Activated CD8-positive, alpha-beta memory T cell treated with anti-CD3 and anti-CD28 coated beads for 48 hours (primary cell): ENCODE data around the gene KIAA0232.
"Not testable (repeated sequence)": the region's sequence is repeated elsewhere in the genome, so short reads cannot be mapped to it uniquely, and the experiment has no call there.

Source experiments
- DNase-seq, 3 experiments: peaks; one replicate each; pipeline ENCODE4 v3.0.0-alpha.2; 2020; ENCODE audit warnings: low read depth in 2 of 3, low spot score in 2 of 3

The KIAA0232 gene

DNA sequence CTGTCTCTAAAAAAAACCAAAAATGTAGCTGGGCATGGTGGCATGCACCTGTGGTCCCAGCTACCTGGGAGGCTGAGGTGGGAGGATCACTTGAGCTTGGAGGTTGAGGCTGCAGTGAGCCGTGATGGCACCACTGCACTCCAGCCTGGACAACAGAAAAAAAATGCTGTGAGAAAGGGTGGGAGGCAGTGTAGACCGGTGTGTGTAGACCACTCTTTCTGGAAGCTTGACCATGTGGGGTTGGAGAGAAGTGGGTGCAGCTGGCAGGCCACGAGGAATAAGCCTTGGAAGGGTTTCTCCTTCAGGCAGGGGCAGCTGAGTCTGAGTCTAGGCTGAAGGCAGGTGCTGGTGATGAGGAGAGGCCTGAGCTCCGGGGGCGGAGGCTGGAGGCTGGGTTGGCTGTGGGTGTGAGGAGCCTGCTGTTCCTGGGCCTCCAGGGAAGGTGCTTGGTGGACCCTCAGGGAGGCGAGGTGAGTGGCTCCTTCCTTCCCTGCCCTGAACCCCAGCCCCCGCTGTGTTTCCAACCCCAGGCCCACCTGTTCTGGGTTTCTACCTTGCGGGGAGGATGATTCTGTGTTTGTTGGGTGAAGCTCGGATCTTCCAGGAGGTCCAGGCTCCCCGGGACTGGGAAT, 117.8 kb downstream of the KIAA0232 start:
- DNase-seq: no peak

DNA sequence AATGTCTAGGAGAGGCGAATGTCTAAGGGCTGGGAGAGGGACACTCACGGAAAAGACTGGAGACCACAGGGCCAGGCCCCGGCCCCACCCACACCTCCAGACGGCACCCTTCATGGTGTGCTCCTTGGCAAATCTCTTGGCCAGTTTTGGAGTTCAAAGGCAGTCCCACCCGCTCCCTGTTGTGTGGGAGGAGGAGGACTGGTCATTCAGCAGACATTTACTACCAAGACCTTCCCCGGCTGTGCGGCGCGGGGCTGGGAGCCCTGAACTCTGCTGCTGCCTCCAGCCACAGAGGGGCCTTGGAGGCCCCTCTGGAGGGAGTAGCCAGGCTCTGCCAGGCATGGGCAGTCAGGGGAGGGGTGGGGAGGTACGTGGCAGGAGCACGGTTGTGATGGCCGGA, 118.4 kb downstream of the KIAA0232 start:
- DNase-seq: no peak

DNA sequence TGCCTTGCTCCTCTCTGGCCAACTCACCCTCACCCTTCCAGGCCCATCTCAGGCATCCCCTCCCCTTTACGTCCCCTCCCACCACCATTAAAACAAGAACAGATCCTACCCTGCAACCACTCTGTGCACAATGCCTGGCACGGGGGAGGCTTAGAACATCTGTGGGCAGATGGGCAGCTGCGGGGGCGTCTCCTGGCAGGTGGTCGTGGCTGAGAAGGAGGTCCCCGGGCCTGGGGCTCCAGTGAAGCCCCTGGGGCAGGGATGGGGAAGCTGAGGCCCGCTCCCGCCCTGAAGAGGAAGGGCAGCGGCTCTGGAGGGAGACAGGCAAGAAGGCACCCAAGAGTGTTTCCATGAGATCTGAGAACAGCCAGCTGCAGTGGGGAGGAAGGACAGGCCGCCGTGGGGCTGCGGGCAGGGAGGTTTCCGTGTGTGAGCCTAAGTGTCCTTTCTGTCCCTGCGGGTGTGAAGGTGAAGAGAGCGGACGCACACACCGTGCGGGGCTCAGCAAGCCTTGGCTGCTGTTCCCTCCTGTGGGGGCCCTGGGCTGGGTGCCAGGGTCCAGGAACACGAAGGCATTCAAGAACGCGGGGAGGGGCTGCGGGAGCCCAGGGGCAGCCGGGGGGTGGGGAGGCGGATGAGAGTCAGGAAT, 119.3 kb downstream of the KIAA0232 start:
- no peak for DNase-seq

DNA sequence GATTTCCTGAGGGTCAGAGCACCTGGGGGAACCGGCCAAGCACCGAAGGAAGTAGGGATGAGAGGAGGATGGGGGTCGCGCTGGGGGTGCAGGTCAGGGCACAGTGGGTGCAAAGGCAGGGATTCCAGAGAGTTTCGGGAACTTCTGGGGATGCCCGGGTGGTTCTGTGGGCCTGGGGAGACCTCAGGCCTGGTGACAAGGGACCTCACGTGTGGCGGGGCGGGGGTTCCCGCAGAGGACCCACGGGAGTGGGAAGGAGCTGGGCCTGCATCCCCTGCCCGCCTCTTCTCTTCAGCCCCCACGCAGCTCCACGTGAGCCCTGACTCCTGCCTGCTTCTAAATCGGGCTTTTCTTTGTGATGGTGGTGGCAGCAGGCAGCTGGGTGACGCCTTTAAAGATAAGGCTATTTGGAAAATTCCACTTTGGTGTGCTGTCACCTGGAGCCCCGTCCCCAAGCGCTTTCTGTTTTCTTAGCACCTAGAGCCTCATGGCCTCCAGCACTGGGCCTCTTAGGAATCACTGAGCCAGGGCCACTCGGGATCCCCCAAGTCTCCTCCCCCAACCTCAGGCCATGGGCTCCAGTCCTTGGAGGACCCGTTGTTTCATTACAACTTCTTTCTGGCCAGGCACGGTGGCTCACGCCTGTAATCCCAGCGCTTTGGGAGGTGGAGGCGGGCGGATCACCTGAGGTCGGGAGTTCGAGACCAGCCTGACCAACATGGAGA, 120.0 kb downstream of the KIAA0232 start:
- no peak for DNase-seq

DNA sequence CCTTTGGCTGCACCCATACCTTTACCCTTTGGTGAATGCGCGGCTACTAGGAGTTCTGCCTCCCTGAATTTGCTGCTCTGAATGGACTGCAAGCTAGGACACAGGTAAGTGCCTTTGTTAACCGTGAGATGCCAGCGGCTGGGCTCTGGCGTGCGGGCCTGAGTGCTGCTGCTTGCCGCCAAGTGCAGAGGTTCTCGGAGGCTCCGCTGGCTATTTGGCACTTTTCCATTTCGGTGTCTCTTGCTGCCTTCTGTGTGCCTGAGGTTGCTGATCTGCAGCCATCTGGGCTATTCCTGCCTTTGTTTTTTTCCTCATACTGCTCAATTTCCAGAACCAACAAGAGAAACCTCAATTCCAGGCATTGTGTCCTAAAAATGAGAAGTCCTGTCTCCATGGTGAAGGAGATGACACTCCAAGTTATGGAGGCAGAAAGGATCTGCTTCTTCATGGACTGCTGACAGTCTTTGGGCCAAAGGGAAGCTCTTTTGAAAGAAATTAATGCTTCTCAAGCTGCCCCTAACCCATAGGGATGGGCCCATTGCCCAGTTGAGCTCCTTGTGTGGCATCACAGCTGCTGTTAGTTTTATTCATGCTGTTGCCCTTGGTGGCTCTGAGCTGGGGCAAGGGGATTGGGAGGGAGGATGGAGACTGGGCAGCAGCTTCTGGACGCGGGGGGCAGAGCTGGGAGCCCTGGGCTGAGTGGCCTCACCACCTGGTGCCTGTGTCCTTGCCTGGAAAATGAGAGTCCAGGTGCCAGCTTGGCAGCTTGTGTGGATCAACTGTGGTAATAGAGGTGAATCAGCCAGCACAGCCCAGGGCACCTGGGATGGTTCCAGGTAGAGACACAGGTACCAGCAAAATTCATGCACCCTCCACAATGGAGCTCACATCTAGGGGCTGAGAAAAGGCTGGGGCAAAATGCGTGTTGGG, 123.3 kb downstream of the KIAA0232 start:
- no peak for DNase-seq

DNA sequence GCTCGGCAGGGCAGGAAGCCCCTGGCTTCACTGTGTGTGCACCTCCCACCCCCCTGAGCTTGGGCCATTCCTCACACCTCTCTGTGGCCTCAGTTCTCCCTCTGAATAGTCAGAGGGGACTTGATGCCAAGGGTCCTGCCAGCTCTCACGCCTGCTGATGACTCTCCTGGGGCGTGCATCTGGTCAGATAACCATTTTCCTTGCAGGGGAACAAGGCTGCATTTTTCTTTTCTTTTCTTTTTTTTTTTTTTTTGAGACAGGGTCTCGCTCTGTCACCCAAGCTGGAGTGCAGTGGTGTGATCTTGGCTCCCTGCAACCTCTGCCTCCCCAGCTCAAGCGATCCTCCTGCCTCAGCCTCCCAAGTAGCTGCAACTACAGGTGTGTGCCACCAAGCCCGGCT, 124.0 kb downstream of the KIAA0232 start:
- not testable (repeated sequence) for DNase-seq

DNA sequence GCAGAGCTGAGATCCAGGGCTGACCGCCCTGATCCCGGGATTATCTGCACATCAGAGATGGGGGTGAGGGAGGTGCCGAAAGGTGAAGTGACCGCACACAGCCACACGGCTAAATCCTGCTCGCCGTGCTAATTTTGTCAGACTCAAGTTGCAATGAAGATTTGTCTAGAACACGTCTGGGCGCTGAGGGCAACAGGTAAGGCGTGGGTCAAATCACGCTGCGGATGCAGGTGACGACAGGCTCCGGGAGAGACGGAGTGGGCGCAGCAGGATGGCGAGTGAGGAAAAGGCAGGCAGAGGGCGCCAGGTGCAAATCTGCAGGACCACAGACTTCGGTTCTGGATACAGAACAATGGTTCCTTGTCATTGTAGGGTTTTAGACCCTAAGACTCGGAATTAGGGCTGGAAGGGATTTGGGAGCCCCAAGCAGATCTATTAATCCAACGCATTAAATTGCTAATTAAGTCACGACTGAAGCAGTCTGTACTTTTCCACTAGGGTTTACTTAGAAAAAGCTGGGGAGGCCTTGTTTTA, 125.2 kb downstream of the KIAA0232 start:
- no peak for DNase-seq

DNA sequence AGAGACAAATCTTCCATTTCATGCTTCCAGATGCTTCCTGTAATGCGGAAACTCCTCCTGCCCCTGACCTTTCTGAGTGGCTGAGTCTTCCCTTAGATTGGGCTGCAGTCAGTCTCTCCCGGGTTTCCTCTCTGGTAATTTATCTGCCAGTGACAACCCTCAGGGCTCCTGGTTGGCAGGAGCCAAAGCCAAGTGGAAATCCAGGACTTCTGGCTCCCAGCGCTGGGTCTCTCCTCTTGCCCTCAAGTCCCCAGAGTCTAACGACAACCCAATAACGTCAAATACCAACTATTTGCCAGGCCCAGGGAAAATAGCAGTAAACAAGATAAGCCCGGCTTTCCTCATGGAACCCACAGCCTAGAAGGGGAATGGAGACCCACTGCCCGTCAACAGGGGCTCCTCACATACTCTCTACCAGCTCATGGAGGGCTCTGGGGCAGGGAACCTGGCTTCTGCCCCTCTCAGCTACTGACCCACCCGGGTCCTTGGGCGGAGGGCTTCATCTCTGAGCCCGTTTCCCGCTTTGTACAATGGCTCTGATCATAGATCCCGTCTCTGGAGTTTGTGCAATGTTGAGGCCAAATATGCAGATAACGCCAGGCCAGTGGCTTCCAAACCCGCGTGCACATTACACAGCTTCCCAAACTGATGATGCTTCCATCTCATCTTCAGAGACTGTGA, 126.0 kb downstream of the KIAA0232 start:
- no peak for DNase-seq

DNA sequence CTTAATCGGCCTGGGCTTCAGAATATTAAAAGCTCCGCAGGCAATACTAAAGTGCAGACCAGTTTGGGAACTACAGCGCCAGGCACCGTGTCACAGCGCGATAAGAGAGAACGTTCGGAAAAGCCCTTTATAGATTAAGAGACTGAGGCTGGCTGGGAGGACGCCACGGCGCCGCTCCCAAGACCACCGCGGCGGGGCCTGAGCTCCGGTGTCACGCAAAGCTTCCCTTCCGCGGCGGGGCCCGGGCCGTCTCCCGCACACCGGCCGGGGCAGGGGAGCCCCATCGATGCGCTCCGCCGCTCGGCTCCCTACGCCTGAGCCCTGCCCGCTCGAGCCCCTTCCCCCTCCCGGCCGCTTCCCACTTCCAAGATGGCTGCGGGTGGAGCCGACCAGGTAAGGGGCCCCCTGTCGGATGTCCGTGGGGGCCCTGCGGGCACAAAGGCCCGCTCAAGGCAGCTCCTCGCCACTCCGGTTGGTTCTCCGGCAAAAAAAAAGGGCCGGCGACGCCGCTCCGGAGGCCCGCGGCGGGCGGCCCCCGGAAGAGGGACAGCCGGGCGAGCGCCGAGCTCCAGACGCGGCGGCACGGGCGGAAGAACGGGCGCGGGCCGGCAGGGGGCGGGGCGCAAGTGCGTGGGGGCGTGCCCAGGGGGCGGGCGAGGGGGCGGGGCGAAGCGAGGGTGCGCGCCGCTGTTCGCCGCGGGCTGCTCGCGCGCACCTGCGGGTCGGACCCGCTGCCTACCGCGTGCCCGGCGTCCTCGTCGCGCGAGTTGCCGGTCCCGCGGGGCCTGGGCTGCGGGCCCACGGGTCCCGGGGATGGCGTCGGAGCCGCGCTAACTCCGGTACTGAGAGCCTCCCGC, 126.8 kb downstream of the KIAA0232 start, which contains the start of gene TBC1D14:
TBC1D14 (plus strand) TSS at position 714 of the 857 bp plus-strand sequence. CDS start 13,564 bp downstream, outside the sequence.
- DNase-seq: peak; percentile 71 to 88 (median 75)

DNA sequence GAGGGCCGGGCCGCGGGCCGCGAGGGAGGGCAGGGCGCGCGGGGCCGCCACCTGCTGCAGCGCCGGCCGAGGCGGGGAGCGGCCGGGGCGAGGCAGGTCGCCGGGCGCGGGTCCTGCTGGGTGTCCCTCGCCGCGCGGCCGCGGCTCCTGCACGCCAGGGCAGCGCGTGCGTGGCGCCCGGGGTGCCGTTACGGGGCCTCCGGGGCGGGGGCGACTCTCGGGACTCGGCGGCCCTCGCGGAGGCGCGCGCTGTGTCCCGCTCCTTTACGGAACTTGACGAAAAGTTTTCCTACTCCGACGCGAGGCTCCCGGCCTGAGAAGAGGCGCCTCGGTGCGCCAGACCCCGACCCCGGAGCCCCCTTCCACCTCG, 127.4 kb downstream of the KIAA0232 start:
- no peak for DNase-seq

DNA sequence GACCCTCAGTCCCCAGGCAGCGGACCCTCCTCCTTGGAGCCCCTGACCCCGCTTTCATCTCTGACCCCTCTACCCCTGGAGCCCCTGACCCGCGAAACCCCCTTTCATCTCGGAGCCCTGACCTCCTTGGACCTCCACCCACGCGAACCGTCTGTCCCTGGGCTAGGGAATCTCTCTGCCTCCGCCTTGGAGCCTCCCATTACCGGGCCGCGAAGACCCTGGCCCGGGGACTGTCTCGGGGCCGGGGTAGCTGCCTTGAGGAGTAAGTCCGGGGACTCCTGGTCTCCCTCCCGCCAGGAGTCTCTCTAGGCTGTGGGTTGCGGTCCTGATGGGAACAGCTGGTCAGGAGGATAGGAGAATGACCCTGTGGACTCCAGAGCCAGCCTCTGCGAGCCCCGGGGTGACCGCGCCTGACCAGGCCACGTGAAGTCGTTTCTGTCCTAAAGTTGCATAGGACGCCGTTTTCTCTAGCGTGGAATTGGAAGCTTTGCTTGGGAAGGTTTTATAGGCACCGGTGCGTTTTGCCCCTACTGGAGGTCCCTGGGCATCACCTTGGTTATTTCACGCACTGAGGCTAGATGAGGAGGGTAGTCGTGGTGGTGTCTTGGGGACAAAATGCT, 127.9 kb downstream of the KIAA0232 start:
- no peak for DNase-seq

DNA sequence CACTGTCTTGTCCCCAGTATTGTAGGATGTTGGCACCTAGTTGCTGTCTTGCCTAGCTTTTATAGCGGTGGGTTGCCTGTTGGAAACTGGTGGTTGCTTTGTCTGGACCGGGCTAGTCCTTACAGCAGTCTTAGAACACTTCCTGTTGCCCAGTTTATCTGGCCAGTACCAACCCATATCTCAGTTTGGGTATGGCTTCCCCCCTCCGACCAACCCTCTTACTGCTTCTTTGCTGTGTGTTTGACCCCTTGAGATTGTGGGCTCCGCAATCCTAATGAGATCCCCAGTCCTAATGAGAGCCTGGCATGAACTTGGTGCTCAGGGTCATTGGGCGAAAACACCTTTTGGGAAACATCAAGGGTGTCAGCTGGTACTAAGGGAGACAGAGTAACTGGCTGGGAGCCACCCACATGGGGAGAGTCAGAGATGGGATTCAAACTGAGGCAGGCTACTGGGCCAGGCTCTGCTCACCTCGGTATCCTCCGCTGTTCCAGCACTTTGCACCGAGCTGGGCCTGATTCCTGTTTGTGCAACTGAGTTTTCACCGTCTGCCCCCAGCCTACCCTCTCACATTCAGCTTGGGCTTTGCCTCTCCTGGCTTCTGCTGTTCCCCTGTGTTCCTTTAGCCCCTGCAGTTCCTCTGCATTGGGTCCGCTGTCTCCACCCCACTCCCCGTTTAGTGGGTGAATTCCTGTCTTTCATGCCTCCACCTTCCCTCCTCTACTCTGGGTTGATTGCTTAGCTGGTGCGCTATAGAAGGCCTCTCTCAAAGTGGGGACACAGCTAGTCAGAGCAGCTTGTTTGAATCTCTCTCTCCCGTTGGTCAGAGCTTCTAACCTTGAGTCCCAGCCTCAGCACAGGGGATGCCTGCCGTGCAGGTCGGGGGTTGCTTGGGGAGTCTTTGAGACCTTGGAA, 128.7 kb downstream of the KIAA0232 start:
- DNase-seq: no peak

DNA sequence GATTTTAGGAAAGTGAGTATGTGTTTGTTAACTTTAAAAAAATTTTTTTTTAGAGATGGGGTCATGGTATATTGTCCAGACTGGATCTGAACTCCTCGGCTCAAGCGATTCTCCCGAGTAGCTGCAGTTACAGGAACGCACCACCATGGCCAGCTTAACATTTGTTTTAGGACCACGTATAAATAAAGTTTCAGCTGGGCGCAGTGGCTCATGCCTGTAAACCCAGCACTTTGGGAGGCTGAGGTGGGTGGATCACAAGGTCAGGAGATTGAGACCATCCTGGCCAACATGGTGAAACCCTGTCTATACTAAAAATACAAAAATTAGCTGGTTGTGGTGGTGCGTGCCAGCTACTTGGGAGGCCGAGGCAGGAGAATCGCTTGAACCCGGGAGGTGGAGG, 129.4 kb downstream of the KIAA0232 start:
- DNase-seq: not testable (repeated sequence)

DNA sequence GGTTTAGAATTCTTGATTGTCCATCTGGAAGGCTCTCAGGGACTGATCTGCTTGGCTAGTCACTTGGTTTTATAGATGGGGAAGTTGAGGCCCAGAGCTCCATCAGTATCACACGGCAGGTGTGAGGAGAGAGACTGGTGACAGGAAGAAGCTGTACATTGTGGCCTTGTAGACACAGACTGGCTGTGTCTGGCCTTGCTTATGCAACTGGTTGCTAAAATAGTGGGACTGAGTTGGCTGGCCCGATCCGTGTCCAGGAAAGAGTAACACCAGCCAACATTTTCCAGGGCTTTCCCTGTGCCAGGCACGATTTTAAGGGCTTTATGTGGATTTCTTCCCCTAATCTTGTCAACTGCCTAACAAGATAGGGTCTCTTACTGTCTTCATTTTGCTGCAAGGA, 129.9 kb downstream of the KIAA0232 start:
- no peak for DNase-seq

DNA sequence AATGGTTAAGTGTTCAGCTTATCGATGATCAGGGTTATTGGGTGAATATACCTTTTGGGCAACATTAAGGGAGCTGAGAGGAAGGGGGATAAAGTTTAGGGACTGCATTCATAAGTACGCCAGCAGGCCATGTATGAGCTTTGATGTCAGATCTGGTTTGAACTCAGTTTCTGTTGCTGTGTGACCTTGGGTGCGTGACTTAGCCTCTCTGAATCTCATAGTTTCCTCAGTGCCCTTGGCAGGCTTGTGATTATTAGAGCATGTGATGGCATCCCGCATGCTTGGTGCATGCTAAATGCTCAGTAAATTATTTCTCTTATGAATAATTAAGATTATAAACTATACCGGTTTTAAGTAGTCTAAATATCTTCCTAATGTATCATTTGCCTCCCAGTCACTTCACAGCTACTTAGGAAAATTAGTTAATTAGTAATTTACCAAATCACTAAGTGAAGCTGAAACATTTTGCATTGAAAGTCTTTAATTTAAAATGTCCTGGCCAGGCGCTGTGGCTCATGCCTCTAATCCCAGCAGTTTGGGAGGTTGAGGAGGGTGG, 130.9 kb downstream of the KIAA0232 start:
- DNase-seq: no peak

DNA sequence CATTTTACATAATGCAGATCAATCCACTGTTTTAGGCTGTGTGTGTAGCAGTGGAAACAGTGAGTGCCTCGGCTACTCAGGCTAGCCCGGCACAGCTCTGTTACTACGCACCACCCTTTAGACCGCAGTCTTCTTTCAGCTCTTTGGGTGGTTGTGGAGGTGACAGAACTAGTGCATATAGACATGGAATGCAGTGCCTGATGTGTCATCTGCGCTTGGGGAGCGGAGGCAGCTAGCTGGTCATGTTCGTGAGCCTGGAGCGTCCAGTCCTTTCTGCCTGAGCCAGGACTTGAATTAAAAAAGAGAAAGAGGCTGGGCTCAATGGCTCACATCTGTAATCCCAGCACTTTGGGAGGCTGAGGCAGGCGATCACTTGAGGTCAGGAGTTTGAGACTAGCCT, 131.9 kb downstream of the KIAA0232 start:
- DNase-seq: no peak
